Brain microvascular endothelial cell (primary cell): ENCODE results near the gene SAMD1.

Source experiments
- DNase-seq: peaks from one replicate; pipeline ENCODE4 v3.0.0-alpha.2; 2020
- H3K27ac ChIP-seq: fragments of 250-450 bp; sonication (Bioruptor Pico); 2 replicates; pipeline ENCODE4 v1.5.1; 2020; ENCODE audit warnings: mild to moderate bottlenecking, moderate library complexity
- H3K27me3 ChIP-seq: fragments of 250-450 bp; sonication (Bioruptor Pico); replicated peaks from 2 replicates; pipeline ENCODE4 v1.5.1; 2020; ENCODE audit warnings: mild to moderate bottlenecking
- H3K36me3 ChIP-seq: fragments of 250-450 bp; sonication (Bioruptor Pico); replicated peaks from 2 replicates; pipeline ENCODE4 v1.5.1; 2020; ENCODE audit warnings: mild to moderate bottlenecking
- H3K4me3 ChIP-seq: 2 replicates; pipeline ENCODE4 v1.5.1; 2011; ENCODE audit warnings: low read depth, mild to moderate bottlenecking, control low read depth, low read length, moderate library complexity
- in situ Hi-C: cut with HindIII; loops from 2 replicates; pipeline ENCODE4 v1.10.0; 2017; ENCODE audit warnings: low sequenced_read_pairs, low pct_ligation_motif_present
- TF ChIP-seq, protein P1 (sequence below): IDR thresholded peaks from 2 replicates; pipeline ENCODE4 v1.5.1; 2011; ENCODE audit warnings: low read depth, mild to moderate bottlenecking, moderate library complexity, low read length, control low read depth, inconsistent platforms; ENCODE audit errors: missing control alignments

The SAMD1 gene

GRCh38 chr19:14135355-14135754 is 44.8 kb upstream of the SAMD1 start:
- Histone ChIP-seq H3K27me3 (no peaks in the 10 kb centered on the region), H3K4me3 (peak overlapping the region; percentile 79), H3K27ac (no peak overlapping the region), H3K36me3 (no peaks in the 10 kb centered on the region)
- DNase-seq, result no peak
- TF ChIP-seq, protein P1, sequence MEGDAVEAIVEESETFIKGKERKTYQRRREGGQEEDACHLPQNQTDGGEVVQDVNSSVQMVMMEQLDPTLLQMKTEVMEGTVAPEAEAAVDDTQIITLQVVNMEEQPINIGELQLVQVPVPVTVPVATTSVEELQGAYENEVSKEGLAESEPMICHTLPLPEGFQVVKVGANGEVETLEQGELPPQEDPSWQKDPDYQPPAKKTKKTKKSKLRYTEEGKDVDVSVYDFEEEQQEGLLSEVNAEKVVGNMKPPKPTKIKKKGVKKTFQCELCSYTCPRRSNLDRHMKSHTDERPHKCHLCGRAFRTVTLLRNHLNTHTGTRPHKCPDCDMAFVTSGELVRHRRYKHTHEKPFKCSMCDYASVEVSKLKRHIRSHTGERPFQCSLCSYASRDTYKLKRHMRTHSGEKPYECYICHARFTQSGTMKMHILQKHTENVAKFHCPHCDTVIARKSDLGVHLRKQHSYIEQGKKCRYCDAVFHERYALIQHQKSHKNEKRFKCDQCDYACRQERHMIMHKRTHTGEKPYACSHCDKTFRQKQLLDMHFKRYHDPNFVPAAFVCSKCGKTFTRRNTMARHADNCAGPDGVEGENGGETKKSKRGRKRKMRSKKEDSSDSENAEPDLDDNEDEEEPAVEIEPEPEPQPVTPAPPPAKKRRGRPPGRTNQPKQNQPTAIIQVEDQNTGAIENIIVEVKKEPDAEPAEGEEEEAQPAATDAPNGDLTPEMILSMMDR, result no peak
- in situ Hi-C loops, result no loop called here

- in situ Hi-C loops, result no loop called here
- TF ChIP-seq, protein P1, result no peak
- Histone ChIP-seq H3K36me3 (no peaks in the 10 kb centered on the region), H3K4me3 (no peak overlapping the region), H3K27ac (no peak overlapping the region), H3K27me3 (no peaks in the 10 kb centered on the region)
- DNase-seq, result no peak
These were observed 37.5 kb upstream of the SAMD1 start for GRCh38 chr19:14127929-14128509.

GRCh38 chr19:14127176-14127575 is 36.6 kb upstream of the SAMD1 start:
- in situ Hi-C loops, result no loop called here
- H3K36me3 ChIP-seq, result no peaks in the 10 kb centered on the region
- H3K27ac ChIP-seq, result no peak overlapping the region
- H3K27me3 ChIP-seq, result no peaks in the 10 kb centered on the region
- TF ChIP-seq, protein P1, result no peak
- no peak for DNase-seq
- no peak overlapping the region for H3K4me3 ChIP-seq

GRCh38 chr19:14122924-14123323 is 32.4 kb upstream of the SAMD1 start:
- Histone ChIP-seq H3K27ac (no peak overlapping the region), H3K36me3 (no peaks in the 10 kb centered on the region), H3K27me3 (no peaks in the 10 kb centered on the region), H3K4me3 (no peak overlapping the region)
- in situ Hi-C loops, result no loop called here
- TF ChIP-seq, protein P1, result no peak
- no peak for DNase-seq

GRCh38 chr19:14120497-14120780 is 29.9 kb upstream of the SAMD1 start:
- TF ChIP-seq, protein P1, result no peak
- Histone ChIP-seq H3K27ac (no peak overlapping the region), H3K4me3 (no peak overlapping the region), H3K27me3 (no peaks in the 10 kb centered on the region), H3K36me3 (no peaks in the 10 kb centered on the region)
- DNase-seq, result no peak
- in situ Hi-C loops, result no loop called here
